H1 (cell line): ENCODE results near the gene FRMPD2. TPM values are rescaled to one million over a fixed set of nuclear protein-coding genes. Genes with fewer than 3 reads are reported as not detected.

Source experiments
- CTCF ChIA-PET: fragments of 300-600 bp; sonication (Branson Sonifier 250); formaldehyde crosslinking; loops from one replicate; lab custom pipeline; 2021; ENCODE audit not compliant: partially characterized antibody; lab: Charles Lee
- POLR2A ChIA-PET: fragments of 300-600 bp; sonication (Branson Sonifier 250); formaldehyde crosslinking; loops from one replicate; lab custom pipeline; 2021; ENCODE audit warnings: inconsistent platforms; ENCODE audit not compliant: partially characterized antibody; lab: Charles Lee
- DNase-seq, 2 experiments: peaks; one replicate each; pipeline versions ENCODE4 v3.0.0 to v3.0.0-alpha.2; 2010 to 2022; ENCODE audit warnings: low spot score in 2 of 2, low read depth in 1 of 2, mixed read lengths in 1 of 2
- FAIRE-seq: peaks from 2 replicates; lab custom pipeline; 2011; peaks lifted over from hg19 to GRCh38; lab: Jason Lieb, UNC
- H2AFZ ChIP-seq: 2 replicates; pipeline ENCODE4 v1.8.1; 2012; ENCODE audit warnings: low read length, inconsistent platforms
- H2AK5ac ChIP-seq: 2 replicates; pipeline ENCODE4 v1.6.1; 2013; ENCODE audit warnings: low read depth, low read length
- H2BK120ac ChIP-seq: replicated peaks from 2 replicates; pipeline ENCODE3; 2013; ENCODE audit warnings: low read depth, low read length, inconsistent platforms
- H2BK12ac ChIP-seq: 2 replicates; pipeline ENCODE4 v1.6.1; 2013; ENCODE audit warnings: low read depth, low read length
- H2BK15ac ChIP-seq: 2 replicates; pipeline ENCODE4 v1.6.1; 2013; ENCODE audit warnings: low read length
- H2BK20ac ChIP-seq: 2 replicates; pipeline ENCODE4 v1.6.1; 2013; ENCODE audit warnings: low read length
- H2BK5ac ChIP-seq: 2 replicates; pipeline ENCODE4 v1.6.1; 2013; ENCODE audit warnings: low read depth, low read length
- H3K14ac ChIP-seq: 2 replicates; pipeline ENCODE4 v1.6.1; 2013; ENCODE audit warnings: inconsistent platforms; ENCODE audit not compliant: insufficient read length
- H3K18ac ChIP-seq: 2 replicates; pipeline ENCODE4 v1.6.1; 2013; ENCODE audit warnings: low read length; ENCODE audit errors: extremely low read depth
- H3K23ac ChIP-seq: 2 replicates; pipeline ENCODE4 v1.6.1; 2013; ENCODE audit warnings: inconsistent platforms; ENCODE audit not compliant: insufficient read length
- H3K23me2 ChIP-seq: 2 replicates; pipeline ENCODE4 v1.6.1; 2013; ENCODE audit warnings: low read depth, low read length
- H3K27ac ChIP-seq: 2 replicates; pipeline ENCODE4 v1.6.1; 2011; ENCODE audit warnings: low read depth, low read length, inconsistent platforms
- H3K27me3 ChIP-seq, 4 experiments: replicated peaks in 1 of 4; 1 replicate in 1 of 4; 2 replicates in 3 of 4; pipeline versions ENCODE4 v1.6.1 to v1.8.1; 2011 to 2013; ENCODE audit warnings: low read length in 3 of 4, mild to moderate bottlenecking in 3 of 4, inconsistent platforms in 2 of 4, mixed read lengths in 2 of 4, moderate library complexity in 1 of 4; ENCODE audit not compliant: control insufficient read depth in 3 of 4, insufficient read depth in 3 of 4; ENCODE audit errors: extremely low read depth in 1 of 4
- H3K36me3 ChIP-seq, 4 experiments: 2 replicates each; pipeline versions ENCODE4 v1.6.1 to v1.8.1; 2011 to 2013; ENCODE audit warnings: mild to moderate bottlenecking in 4 of 4, low read length in 3 of 4, moderate library complexity in 2 of 4, control low read depth in 1 of 4, inconsistent platforms in 1 of 4; ENCODE audit not compliant: insufficient read depth in 4 of 4, control insufficient read depth in 2 of 4
- H3K4ac ChIP-seq: replicated peaks from 2 replicates; pipeline ENCODE3; 2013; ENCODE audit warnings: low read length, low read depth, mixed read lengths, inconsistent platforms; ENCODE audit not compliant: insufficient read length
- H3K4me1 ChIP-seq, 4 experiments: replicated peaks in 1 of 4; 1 replicate in 1 of 4; 2 replicates in 3 of 4; pipeline versions ENCODE4 v1.6.1 to v1.8.1; 2011 to 2013; ENCODE audit warnings: low read length in 3 of 4, inconsistent platforms in 2 of 4, mixed read lengths in 1 of 4; ENCODE audit not compliant: insufficient read depth in 4 of 4, control insufficient read depth in 3 of 4
- H3K4me2 ChIP-seq, 2 experiments: 2 replicates each; pipeline versions ENCODE4 v1.6.1 to v1.8.1; 2011 to 2013; ENCODE audit warnings: low read depth in 2 of 2, low read length in 2 of 2, control low read depth in 1 of 2, inconsistent platforms in 1 of 2, mild to moderate bottlenecking in 1 of 2; ENCODE audit not compliant: insufficient read depth in 1 of 2
- H3K4me3 ChIP-seq, 4 experiments: fragments of 200-600, 300-600 bp in 1 of 4; sonication (generic), shearing (Covaris generic), sonication (Bioruptor Twin) in 1 of 4; 2 replicates each; pipeline versions ENCODE4 v1.5.1 to v1.8.1; 2011 to 2016; ENCODE audit warnings: low read length in 4 of 4, low read depth in 3 of 4, control low read depth in 2 of 4, inconsistent platforms in 2 of 4, mild to moderate bottlenecking in 2 of 4, mixed read lengths in 1 of 4, moderate library complexity in 1 of 4; ENCODE audit not compliant: insufficient read depth in 2 of 4; ENCODE audit errors: extremely low read depth in 1 of 4
- H3K56ac ChIP-seq: replicated peaks from 2 replicates; pipeline ENCODE3; 2013; ENCODE audit warnings: low read depth, mild to moderate bottlenecking, mixed read lengths, low read length, inconsistent platforms; ENCODE audit not compliant: insufficient read length
- H3K79me1 ChIP-seq: 2 replicates; pipeline ENCODE4 v1.6.1; 2013; ENCODE audit warnings: low read depth, low read length, control low read depth
- H3K79me2 ChIP-seq, 2 experiments: 2 replicates each; pipeline versions ENCODE4 v1.6.1 to v1.8.1; 2012 to 2013; ENCODE audit warnings: low read length in 2 of 2, mild to moderate bottlenecking in 2 of 2, inconsistent platforms in 1 of 2; ENCODE audit not compliant: insufficient read depth in 2 of 2, control insufficient read depth in 1 of 2
- H3K9ac ChIP-seq, 4 experiments: replicated peaks in 1 of 4; 1 replicate in 1 of 4; 2 replicates in 3 of 4; pipeline versions ENCODE4 v1.6.1 to v1.8.1; 2011 to 2013; ENCODE audit warnings: low read depth in 3 of 4, low read length in 3 of 4, control low read depth in 2 of 4, mild to moderate bottlenecking in 2 of 4, moderate library complexity in 2 of 4, inconsistent platforms in 1 of 4; ENCODE audit errors: extremely low read depth in 1 of 4
- H3K9me3 ChIP-seq, 2 experiments: 2 replicates each; pipeline versions ENCODE4 v1.6.1 to v1.8.1; 2012 to 2013; ENCODE audit warnings: mild to moderate bottlenecking in 2 of 2, moderate library complexity in 2 of 2, control low read depth in 1 of 2, inconsistent platforms in 1 of 2, low read depth in 1 of 2, low read length in 1 of 2, mixed read lengths in 1 of 2; ENCODE audit not compliant: insufficient read depth in 2 of 2
- H4K20me1 ChIP-seq, 2 experiments: replicated peaks in 1 of 2; 2 replicates each; pipeline versions ENCODE3 to v1.8.1; 2011 to 2013; ENCODE audit warnings: inconsistent platforms in 2 of 2, low read length in 2 of 2, mild to moderate bottlenecking in 1 of 2; ENCODE audit not compliant: insufficient read depth in 2 of 2, control insufficient read depth in 1 of 2
- H4K5ac ChIP-seq: 2 replicates; pipeline ENCODE4 v1.6.1; 2013; ENCODE audit warnings: low read length, low read depth, mixed read lengths, inconsistent platforms; ENCODE audit not compliant: insufficient read length
- H4K8ac ChIP-seq: 2 replicates; pipeline ENCODE4 v1.8.0; 2013; ENCODE audit warnings: mild to moderate bottlenecking, moderate library complexity, low read length, inconsistent platforms; ENCODE audit not compliant: insufficient read depth; ENCODE audit errors: extremely low read depth
- H4K91ac ChIP-seq: replicated peaks from 2 replicates; pipeline ENCODE3; 2013; ENCODE audit warnings: low read length, mixed read lengths, inconsistent platforms; ENCODE audit not compliant: insufficient read length
- EZH2 ChIP-seq: fragments of 200-600 bp; sonication (generic); IDR thresholded peaks from 2 replicates; pipeline ENCODE4 v1.7.1; 2012; ENCODE audit warnings: low read depth, mild to moderate bottlenecking, moderate library complexity, low read length, inconsistent platforms; ENCODE audit not compliant: severe bottlenecking
- HDAC6 ChIP-seq: IDR thresholded peaks from one replicate; pipeline ENCODE4 v1.7.1; 2012; ENCODE audit warnings: low read depth, mild to moderate bottlenecking, inconsistent platforms, low read length, moderate library complexity
- RAD21 ChIP-seq, 2 experiments: IDR thresholded peaks in 1 of 2; conservative IDR thresholded peaks in 1 of 2; 2 replicates each; pipeline ENCODE4 v1.6.1; 2011; ENCODE audit warnings: low read depth in 2 of 2, low read length in 2 of 2, improper control_type of control experiment in 1 of 2, inconsistent platforms in 1 of 2, mild to moderate bottlenecking in 1 of 2, moderate library complexity in 1 of 2
- RFX5 ChIP-seq: IDR thresholded peaks from 2 replicates; pipeline ENCODE4 v1.6.1; 2011; ENCODE audit warnings: low read depth, low read length, improper control_type of control experiment, borderline replicate concordance
- SP2 ChIP-seq: IDR thresholded peaks from 2 replicates; pipeline ENCODE4 v1.6.1; 2012; ENCODE audit warnings: mild to moderate bottlenecking, low read length, inconsistent platforms
- TBP ChIP-seq: IDR thresholded peaks from 2 replicates; pipeline ENCODE4 v1.6.1; 2011; ENCODE audit warnings: low read depth, low read length, improper control_type of control experiment
- TCF12 ChIP-seq: IDR thresholded peaks from 2 replicates; pipeline ENCODE4 v1.6.1; 2011; ENCODE audit warnings: low read depth, mild to moderate bottlenecking, low read length
- YY1 ChIP-seq: IDR thresholded peaks from 2 replicates; pipeline ENCODE4 v1.6.1; 2011; ENCODE audit warnings: low read depth, mild to moderate bottlenecking, low read length
- WGBS, 2 experiments: shearing (Covaris generic) in 1 of 2; methylation state at CpG; one replicate each; pipeline versions ENCODE4 v1.1.6 to v1.1.7; 2013 to 2015; ENCODE audit warnings: low lambda C conversion rate in 2 of 2, mixed read lengths in 2 of 2, inconsistent platforms in 1 of 2, low coverage in 1 of 2, missing lambda C conversion rate in 1 of 2; ENCODE audit not compliant: insufficient replicate concordance in 2 of 2, insufficient coverage in 1 of 2, insufficient read length in 1 of 2; ENCODE audit errors: extremely low coverage in 1 of 2, missing lambda C conversion rate in 1 of 2; 5-methylcytosine and 5-hydroxymethylcytosine counted together
- polyA plus RNA-seq, 7 experiments: library from polyadenylated mRNA; depleted of rRNA in 3 of 7; stranded (reverse) in 5 of 7; unstranded in 2 of 7; fragments of >200 nt in 5 of 7; fragments of 200-250 nt in 2 of 7; gene quantifications; 1 replicate in 5 of 7; 2 replicates in 1 of 7; 4 replicates in 1 of 7; pipeline versions ENCODE4 v1.2.1 to v1.2.3, GENCODE V29; 2011 to 2013; ENCODE audit warnings: missing spikeins in 2 of 7, mixed read lengths in 2 of 7
- total RNA-seq: library from RNA; stranded (reverse); fragmentation: NEBNext Ultra II Directional; extraction: Animal tissue kit (Norgen Biotek cat#: 25700); gene quantifications from 2 replicates; pipeline ENCODE4 v1.2.1, GENCODE V29; 2021
- TF ChIP-seq, protein P1 (sequence below): IDR thresholded peaks from 2 replicates; pipeline ENCODE4 v1.6.1; 2012; ENCODE audit warnings: inconsistent platforms
- TF ChIP-seq, protein P2 (sequence below): IDR thresholded peaks from 2 replicates; pipeline ENCODE4 v1.6.1; 2011; ENCODE audit warnings: low read length, improper control_type of control experiment

Gene FRMPD2
- total and polyA plus RNA-seq, 2 of the 8 experiments (the other 6 are each of a cell fraction or from before 2014, with no cell fraction given), result 0.07 to 0.47 TPM

DNA sequence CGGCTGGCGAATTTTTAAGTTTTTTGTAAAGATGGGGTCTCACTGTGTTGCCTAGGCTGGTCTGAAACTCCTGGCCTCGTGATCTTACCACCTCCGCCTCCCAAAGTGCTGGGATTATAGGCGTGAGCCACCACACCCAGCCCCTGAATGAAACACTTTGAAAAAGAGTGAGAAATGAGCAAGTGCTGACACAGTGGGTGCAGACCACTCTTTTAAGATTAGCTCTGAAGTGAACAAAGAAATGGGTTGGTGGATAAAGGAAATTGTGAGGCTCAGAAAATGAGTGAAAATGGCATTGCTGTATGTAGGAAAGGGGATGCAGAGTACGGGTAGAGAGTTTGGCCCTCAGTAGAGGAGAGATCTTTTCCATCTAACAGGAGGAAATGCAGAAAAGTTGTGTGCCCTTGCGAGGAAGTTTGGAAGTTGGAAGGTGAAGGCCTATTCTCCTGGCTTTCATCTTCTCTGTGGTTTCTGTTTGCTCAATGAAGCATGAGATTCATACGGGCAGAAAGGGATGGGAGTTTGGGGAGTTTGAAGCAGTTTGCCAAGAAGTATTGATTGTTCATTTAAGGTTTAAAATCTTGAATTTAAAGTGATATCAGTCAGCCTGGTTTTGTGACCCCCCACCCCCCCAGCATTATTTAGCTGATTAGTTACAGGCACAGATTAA, 43.0 kb upstream of the FRMPD2 start:
- Histone ChIP-seq H2BK15ac (no peak overlapping the region), H4K91ac (no peak overlapping the region), H4K8ac (no peak overlapping the region), H4K5ac (no peak overlapping the region), H3K23ac (no peak overlapping the region), H3K79me1 (peaks cover 10% of the 10 kb centered on the region; the same call in 1 of the 2 replicates), H2BK5ac (no peak overlapping the region), H2AK5ac (no peak overlapping the region), H2AFZ (no peak overlapping the region), H3K36me3 (no peaks in the 10 kb centered on the region), H3K14ac (no peak overlapping the region), H3K4ac (no peak overlapping the region), H2BK20ac (no peak overlapping the region), H3K27ac (no peak overlapping the region), H3K56ac (no peak overlapping the region), H3K18ac (no peak overlapping the region), H2BK120ac (no peak overlapping the region), H3K4me2 (no peak overlapping the region; a peak in 3 of 4 replicates), H3K4me3 (no peak overlapping the region), H3K9ac (0 out of 7 replicates have a peak overlapping the region, but pooled peaks of 1 of the 4 experiments have one; percentile 18), H2BK12ac (no peak overlapping the region), H3K4me1 (peaks cover 0 to 4% (median 1%) of the 10 kb centered on the region in 4 experiments; a peak in 2 of 7 replicates), H4K20me1 (peaks cover 0 to 9% of the 10 kb centered on the region in 2 experiments)
- POLR2A ChIA-PET, result no interaction called here
- FAIRE-seq (no peak), DNase-seq (no peak)
- CTCF ChIA-PET, result interaction anchor here (0.7 to 1.0 kb wide), 2 partner anchors 24 to 46 kb away, joined by 3 to 4 read pairs; no protein-coding TSS in a partner anchor
- 76% methylated on average over 8 of the region's 8 CpGs; no CpG with 5 or more reads in 1 of the 2 experiments for WGBS, 2 experiments
- TF ChIP-seq, protein P1, sequence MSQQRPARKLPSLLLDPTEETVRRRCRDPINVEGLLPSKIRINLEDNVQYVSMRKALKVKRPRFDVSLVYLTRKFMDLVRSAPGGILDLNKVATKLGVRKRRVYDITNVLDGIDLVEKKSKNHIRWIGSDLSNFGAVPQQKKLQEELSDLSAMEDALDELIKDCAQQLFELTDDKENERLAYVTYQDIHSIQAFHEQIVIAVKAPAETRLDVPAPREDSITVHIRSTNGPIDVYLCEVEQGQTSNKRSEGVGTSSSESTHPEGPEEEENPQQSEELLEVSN, result no peak
- TF ChIP-seq RFX5 (no peak), SP2 (no peak), TBP (no peak), EZH2 (no peak), YY1 (no peak), HDAC6 (no peak), RAD21 (IDR thresholded peaks at IDR 0.05 in 1 of 2, conservative IDR thresholded peaks at IDR 0.05 in 1 of 2; ENCODE audit: low read depth in 2 of 2, low read length in 2 of 2) (no peak), TCF12 (no peak)
- TF ChIP-seq, protein P2, sequence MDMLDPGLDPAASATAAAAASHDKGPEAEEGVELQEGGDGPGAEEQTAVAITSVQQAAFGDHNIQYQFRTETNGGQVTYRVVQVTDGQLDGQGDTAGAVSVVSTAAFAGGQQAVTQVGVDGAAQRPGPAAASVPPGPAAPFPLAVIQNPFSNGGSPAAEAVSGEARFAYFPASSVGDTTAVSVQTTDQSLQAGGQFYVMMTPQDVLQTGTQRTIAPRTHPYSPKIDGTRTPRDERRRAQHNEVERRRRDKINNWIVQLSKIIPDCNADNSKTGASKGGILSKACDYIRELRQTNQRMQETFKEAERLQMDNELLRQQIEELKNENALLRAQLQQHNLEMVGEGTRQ, result no peak
- TF ChIP-seq, all 59 proteins: peak for 0
- H3K79me2 ChIP-seq, result peaks cover 9 to 97% of the 10 kb centered on the region in 2 experiments; a peak in 3 of 4 replicates
- no peaks in the 10 kb centered on the region for H3K23me2 ChIP-seq
- no peaks in the 10 kb centered on the region for H3K27me3 ChIP-seq
- no peaks in the 10 kb centered on the region for H3K9me3 ChIP-seq
